SU-DHL-6 (cell line): ENCODE measurements around the gene BATF.
A peak's percentile ranks its signal among the peaks of the same experiment; 100 is the strongest.

Experiments
- H2AFZ ChIP-seq: fragments of 200-600 bp; sonication (generic); 2 replicates; pipeline ENCODE4 v1.6.1; 2014; ENCODE audit warnings: low read depth, mild to moderate bottlenecking, moderate library complexity, mixed read lengths, antibody characterized with exemption, low read length; ENCODE audit not compliant: severe bottlenecking
- H3F3A ChIP-seq: fragments of 200-600 bp; shearing (Covaris generic); 2 replicates; pipeline ENCODE4 v1.6.0; 2016; ENCODE audit warnings: antibody characterized with exemption, mild to moderate bottlenecking; ENCODE audit not compliant: insufficient read depth
- H3K27ac ChIP-seq: fragments of 200-600 bp; sonication (generic); 2 replicates; pipeline ENCODE4 v1.5.1; 2016; ENCODE audit warnings: low read depth, mild to moderate bottlenecking, low read length, moderate library complexity, mixed read lengths
- H3K27me3 ChIP-seq: fragments of 200-600 bp; sonication (generic), shearing (Covaris generic); 2 replicates; pipeline ENCODE4 v1.6.0; 2014; ENCODE audit warnings: mild to moderate bottlenecking, low read length
- H3K36me3 ChIP-seq: fragments of 200-600 bp; sonication (generic); 2 replicates; pipeline ENCODE4 v1.6.1; 2014; ENCODE audit warnings: mild to moderate bottlenecking, low read length, mixed read lengths
- H3K4me2 ChIP-seq: fragments of 300-600, 200-600 bp; shearing (Covaris generic), sonication (generic); 2 replicates; pipeline ENCODE4 v1.6.0; 2014; ENCODE audit warnings: low read length, low read depth, mild to moderate bottlenecking; ENCODE audit not compliant: poor library complexity, severe bottlenecking
- H3K4me3 ChIP-seq: fragments of 200-600 bp; sonication (generic); 2 replicates; pipeline ENCODE4 v1.5.1; 2014; ENCODE audit warnings: antibody characterized with exemption, low read length, mild to moderate bottlenecking, mixed read lengths; ENCODE audit not compliant: insufficient read depth, poor library complexity, severe bottlenecking
- H3K79me2 ChIP-seq: fragments of 200-600 bp; sonication (generic); 2 replicates; pipeline ENCODE4 v1.6.1; 2014; ENCODE audit warnings: mild to moderate bottlenecking, low read length, moderate library complexity; ENCODE audit not compliant: insufficient read depth
- H3K9ac ChIP-seq: fragments of 200-600 bp; sonication (generic); 2 replicates; pipeline ENCODE4 v1.7.0; 2014; ENCODE audit warnings: mild to moderate bottlenecking, low read length
- H3K9me2 ChIP-seq: fragments of 200-600 bp; sonication (generic); replicated peaks from 2 replicates; pipeline ENCODE4 v1.6.1; 2014; ENCODE audit warnings: low read length; ENCODE audit not compliant: insufficient read depth
- H3K9me3 ChIP-seq: fragments of 200-600 bp; sonication (generic); 2 replicates; pipeline ENCODE4 v1.6.1; 2014; ENCODE audit warnings: low read length, mixed read lengths; ENCODE audit not compliant: insufficient read depth
- H4K20me1 ChIP-seq: fragments of 200-600 bp; sonication (generic); 2 replicates; pipeline ENCODE4 v1.6.1; 2014; ENCODE audit warnings: low read depth, mild to moderate bottlenecking, antibody characterized with exemption, low read length, moderate library complexity, mixed read lengths
- EZH2phosphoT487 ChIP-seq: fragments of 200-600 bp; sonication (generic), shearing (Covaris generic); conservative IDR thresholded peaks from 2 replicates; pipeline ENCODE4 v1.6.1; 2018; ENCODE audit warnings: mild to moderate bottlenecking, antibody characterized with exemption, low read length, moderate library complexity, mixed read lengths
- TF ChIP-seq, protein P1 (sequence below): fragments of 200-600 bp; sonication (generic); IDR thresholded peaks from one replicate; pipeline ENCODE4 v1.5.1; 2017; ENCODE audit warnings: antibody characterized with exemption, mild to moderate bottlenecking, low read length, moderate library complexity; ENCODE audit not compliant: insufficient read depth, poor library complexity, severe bottlenecking

Gene BATF

DNA sequence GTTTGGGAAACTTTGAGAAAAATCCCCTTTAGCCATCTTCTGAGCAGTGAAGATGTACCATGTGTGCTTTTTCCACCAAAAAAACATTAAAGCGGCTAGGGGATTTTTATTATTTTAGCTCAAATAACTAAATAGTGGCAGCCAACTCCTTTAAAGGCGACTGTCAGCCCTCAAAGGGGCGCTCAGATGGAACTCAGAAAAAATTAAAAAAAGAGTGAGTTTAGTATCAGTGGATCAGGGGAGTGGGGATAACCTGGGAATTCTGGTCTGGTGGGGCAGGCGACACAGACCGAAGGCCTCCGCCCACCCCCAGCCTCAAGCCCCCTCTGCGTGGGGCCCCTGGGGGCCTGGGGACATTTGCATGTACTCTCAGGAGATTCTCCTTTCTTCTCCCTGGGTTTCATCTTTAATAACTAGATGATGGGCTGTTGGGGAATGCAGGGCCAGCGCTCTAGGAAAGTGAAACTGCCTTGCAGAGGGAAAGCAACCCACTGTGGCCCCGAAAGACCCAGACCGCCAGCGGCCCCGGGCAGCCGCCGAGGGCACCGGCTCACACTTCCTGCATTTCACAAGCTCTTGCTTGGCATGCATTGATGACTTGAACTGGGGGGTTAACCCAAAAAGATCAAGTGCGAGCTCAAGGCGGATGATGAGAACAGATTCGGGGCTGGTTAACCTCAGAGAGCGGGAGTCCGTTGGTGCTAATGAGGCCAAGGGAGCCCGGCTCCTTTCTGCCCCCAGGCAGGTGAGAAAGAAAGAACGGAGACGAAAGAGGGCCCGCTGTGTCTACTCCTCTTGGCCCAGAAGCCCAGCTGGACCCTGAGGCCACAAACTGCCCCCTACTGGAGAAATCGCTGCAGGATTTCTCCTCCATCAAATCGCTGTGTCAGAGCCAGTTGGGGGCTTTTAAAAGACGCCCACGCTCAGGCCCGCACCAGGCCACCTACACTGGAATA lies 7.3 kb upstream of the BATF start:
- Histone ChIP-seq H3K27ac (peak overlapping the region; percentile 90), H3K27me3 (no peaks in the 10 kb centered on the region), H3K36me3 (no peaks in the 10 kb centered on the region), H3K4me2 (peak overlapping the region; percentile 81), H3K79me2 (no peaks in the 10 kb centered on the region), H3K4me3 (peak overlapping the region; percentile 35), H3K9me3 (0 out of 2 replicates have a peak, but pooled peaks cover 7% of the 10 kb centered on the region), H3K9ac (peak overlapping the region; percentile 57), H4K20me1 (no peaks in the 10 kb centered on the region), H3K9me2 (no peaks in the 10 kb centered on the region), H2AFZ (peak overlapping the region; percentile 63), H3F3A (peaks cover 39% of the 10 kb centered on the region)
- no peak for TF ChIP-seq EZH2phosphoT487
- TF ChIP-seq, protein P1, sequence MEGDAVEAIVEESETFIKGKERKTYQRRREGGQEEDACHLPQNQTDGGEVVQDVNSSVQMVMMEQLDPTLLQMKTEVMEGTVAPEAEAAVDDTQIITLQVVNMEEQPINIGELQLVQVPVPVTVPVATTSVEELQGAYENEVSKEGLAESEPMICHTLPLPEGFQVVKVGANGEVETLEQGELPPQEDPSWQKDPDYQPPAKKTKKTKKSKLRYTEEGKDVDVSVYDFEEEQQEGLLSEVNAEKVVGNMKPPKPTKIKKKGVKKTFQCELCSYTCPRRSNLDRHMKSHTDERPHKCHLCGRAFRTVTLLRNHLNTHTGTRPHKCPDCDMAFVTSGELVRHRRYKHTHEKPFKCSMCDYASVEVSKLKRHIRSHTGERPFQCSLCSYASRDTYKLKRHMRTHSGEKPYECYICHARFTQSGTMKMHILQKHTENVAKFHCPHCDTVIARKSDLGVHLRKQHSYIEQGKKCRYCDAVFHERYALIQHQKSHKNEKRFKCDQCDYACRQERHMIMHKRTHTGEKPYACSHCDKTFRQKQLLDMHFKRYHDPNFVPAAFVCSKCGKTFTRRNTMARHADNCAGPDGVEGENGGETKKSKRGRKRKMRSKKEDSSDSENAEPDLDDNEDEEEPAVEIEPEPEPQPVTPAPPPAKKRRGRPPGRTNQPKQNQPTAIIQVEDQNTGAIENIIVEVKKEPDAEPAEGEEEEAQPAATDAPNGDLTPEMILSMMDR: peak; percentile 26

DNA sequence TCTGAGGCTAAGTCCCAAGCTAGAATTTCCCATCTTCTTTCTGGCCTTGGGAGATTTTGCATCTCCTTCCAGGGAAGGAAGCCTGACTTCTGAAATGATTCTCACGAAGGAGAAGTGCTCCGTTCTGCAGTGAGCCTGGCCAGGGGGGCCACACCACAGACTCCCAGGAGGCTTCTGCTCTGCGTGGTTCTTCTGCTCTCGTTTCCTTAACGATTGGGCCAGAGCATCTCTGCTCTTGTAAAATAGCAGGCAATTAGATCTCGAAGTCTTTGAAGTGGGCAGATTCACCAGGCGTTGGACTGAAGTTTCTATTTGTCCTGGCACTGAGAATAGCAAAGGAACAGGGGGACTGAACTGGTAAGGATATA lies 6.7 kb upstream of the BATF start:
- peak overlapping the region; percentile 57 for H3K9ac ChIP-seq
- no peaks in the 10 kb centered on the region for H3K79me2 ChIP-seq
- H3K9me3 ChIP-seq: 0 out of 2 replicates have a peak, but pooled peaks cover 5% of the 10 kb centered on the region
- no peaks in the 10 kb centered on the region for H3K9me2 ChIP-seq
- H3K27me3 ChIP-seq: no peaks in the 10 kb centered on the region
- peaks cover 44% of the 10 kb centered on the region for H3F3A ChIP-seq
- H2AFZ ChIP-seq: peak overlapping the region; percentile 63
- H3K27ac ChIP-seq: peak overlapping the region; percentile 90
- H4K20me1 ChIP-seq: no peaks in the 10 kb centered on the region
- H3K4me3 ChIP-seq: peak overlapping the region; percentile 35
- no peak for TF ChIP-seq EZH2phosphoT487
- TF ChIP-seq, protein P1: no peak
- peak overlapping the region; percentile 81 for H3K4me2 ChIP-seq
- H3K36me3 ChIP-seq: no peaks in the 10 kb centered on the region

DNA sequence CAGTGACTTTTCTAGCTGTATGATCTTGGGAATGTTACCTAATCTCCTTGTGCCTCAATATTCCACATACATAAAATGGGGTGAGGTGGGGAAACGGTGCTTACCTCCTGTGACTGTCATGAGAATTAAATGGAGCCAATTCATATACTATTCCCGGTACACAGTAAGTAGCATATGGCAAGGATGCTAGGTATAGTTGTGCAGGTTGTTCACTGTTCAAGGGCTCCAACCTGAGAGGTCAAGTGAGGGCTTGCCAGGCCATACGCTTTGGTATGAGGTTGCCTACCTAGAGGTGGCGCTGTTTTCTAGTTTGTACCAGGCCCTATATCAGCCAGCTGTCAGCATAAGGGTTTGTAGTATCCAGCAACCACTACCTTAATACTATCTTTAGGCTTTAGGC lies 3.6 kb upstream of the BATF start:
- Histone ChIP-seq H3K36me3 (no peaks in the 10 kb centered on the region), H3K27ac (no peak overlapping the region), H3K9ac (no peak overlapping the region), H3K4me2 (no peak overlapping the region), H3K9me3 (no peaks in the 10 kb centered on the region), H3K27me3 (no peaks in the 10 kb centered on the region), H3K4me3 (no peak overlapping the region), H3F3A (peaks cover 37% of the 10 kb centered on the region), H3K9me2 (no peaks in the 10 kb centered on the region), H4K20me1 (no peaks in the 10 kb centered on the region), H2AFZ (no peak overlapping the region), H3K79me2 (peaks cover 10% of the 10 kb centered on the region)
- no peak for TF ChIP-seq EZH2phosphoT487
- TF ChIP-seq, protein P1: peak; percentile 40
